Mesothelial cell of epicardium (in vitro differentiated cells): Measurements from ENCODE around the gene TGFB2. TPM values are rescaled to one million over a fixed set of nuclear protein-coding genes. Genes with fewer than 3 reads are reported as not detected.

Experiments
- DNase-seq, 2 experiments: peaks; one replicate each; pipeline ENCODE4 v3.0.0; 2021; ENCODE audit warnings: low spot score in 2 of 2; ENCODE audit not compliant: unreplicated experiment in 2 of 2
- H3K27ac Mint-ChIP-seq: 2 replicates; pipeline ENCODE4 v1.8.0; 2021; ENCODE audit warnings: mixed read lengths
- H3K27me3 Mint-ChIP-seq: 2 replicates; pipeline ENCODE4 v1.8.0; 2021; ENCODE audit warnings: low read depth, mixed read lengths
- H3K36me3 Mint-ChIP-seq: 2 replicates; pipeline ENCODE4 v1.8.0; 2021; ENCODE audit warnings: mixed read lengths
- H3K4me1 Mint-ChIP-seq: 2 replicates; pipeline ENCODE4 v1.8.0; 2021; ENCODE audit warnings: mixed read lengths
- H3K4me3 Mint-ChIP-seq: 2 replicates; pipeline ENCODE4 v1.8.0; 2021; ENCODE audit warnings: mild to moderate bottlenecking, moderate library complexity, mixed read lengths
- H3K9me3 Mint-ChIP-seq: 2 replicates; pipeline ENCODE4 v1.8.0; 2021; ENCODE audit warnings: mixed read lengths
- total RNA-seq: library from RNA; stranded (reverse); gene quantifications from 3 replicates; pipeline ENCODE4 v1.2.1, GENCODE V29; 2021
- TF ChIP-seq, protein P1 (sequence below): fragments of 200-600 bp; sonication (generic); IDR thresholded peaks from one replicate; pipeline ENCODE4 v1.5.0; 2021; ENCODE audit warnings: antibody characterized with exemption; ENCODE audit not compliant: unreplicated experiment

TGFB2 gene
- total RNA-seq, 1 donor from 2014 or later, result 50.6 TPM

DNA sequence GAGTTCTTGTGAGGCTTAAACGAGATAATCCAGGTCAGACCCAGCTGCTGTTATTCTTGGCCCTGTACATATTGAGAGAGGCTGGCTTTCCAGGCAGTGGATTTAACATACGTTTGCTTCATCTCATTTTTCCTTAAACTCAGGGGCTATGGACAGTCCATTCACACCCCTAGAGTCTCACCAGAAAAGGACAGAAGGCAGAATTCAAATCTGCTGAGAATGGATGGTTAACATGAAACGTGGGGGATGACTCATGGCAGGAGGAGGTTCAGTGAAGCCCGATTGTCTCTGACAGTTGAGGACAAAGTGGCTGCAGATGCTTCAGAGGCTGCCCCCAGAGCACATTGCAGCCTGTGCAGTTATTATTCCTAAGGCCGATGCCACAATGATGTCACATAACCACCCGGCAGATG is 39.5 kb downstream of the TGFB2 start:
- peaks cover 57% of the 10 kb centered on the region for H3K4me1 Mint-ChIP-seq
- H3K36me3 Mint-ChIP-seq, result no peaks in the 10 kb centered on the region
- no peaks in the 10 kb centered on the region for H3K9me3 Mint-ChIP-seq
- H3K27ac Mint-ChIP-seq, result no peak overlapping the region
- DNase-seq, result no peak
- TF ChIP-seq, protein P1, sequence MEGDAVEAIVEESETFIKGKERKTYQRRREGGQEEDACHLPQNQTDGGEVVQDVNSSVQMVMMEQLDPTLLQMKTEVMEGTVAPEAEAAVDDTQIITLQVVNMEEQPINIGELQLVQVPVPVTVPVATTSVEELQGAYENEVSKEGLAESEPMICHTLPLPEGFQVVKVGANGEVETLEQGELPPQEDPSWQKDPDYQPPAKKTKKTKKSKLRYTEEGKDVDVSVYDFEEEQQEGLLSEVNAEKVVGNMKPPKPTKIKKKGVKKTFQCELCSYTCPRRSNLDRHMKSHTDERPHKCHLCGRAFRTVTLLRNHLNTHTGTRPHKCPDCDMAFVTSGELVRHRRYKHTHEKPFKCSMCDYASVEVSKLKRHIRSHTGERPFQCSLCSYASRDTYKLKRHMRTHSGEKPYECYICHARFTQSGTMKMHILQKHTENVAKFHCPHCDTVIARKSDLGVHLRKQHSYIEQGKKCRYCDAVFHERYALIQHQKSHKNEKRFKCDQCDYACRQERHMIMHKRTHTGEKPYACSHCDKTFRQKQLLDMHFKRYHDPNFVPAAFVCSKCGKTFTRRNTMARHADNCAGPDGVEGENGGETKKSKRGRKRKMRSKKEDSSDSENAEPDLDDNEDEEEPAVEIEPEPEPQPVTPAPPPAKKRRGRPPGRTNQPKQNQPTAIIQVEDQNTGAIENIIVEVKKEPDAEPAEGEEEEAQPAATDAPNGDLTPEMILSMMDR, result no peak
- H3K27me3 Mint-ChIP-seq, result no peaks in the 10 kb centered on the region
- H3K4me3 Mint-ChIP-seq, result no peak overlapping the region

DNA sequence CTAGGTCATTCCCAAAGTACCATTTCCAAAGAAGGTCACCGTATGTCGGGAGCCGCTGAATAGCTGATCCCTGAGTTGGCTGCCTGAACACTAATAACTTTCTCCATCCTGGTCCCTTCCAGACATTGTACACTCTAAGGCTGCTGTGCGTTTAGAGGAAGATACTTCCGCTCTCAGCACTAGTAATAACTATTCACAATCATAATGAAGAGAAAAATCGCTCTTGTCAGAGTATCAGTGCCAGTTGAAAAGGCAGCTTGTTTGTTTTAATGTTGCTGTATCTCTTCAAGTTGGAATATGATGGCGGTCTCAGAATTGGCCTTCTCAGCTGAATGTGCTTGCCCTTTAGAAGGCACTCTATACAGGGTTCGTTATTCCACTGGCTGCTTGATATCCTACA is 43.5 kb downstream of the TGFB2 start:
- TF ChIP-seq, protein P1, result no peak
- H3K9me3 Mint-ChIP-seq, result peaks cover 3% of the 10 kb centered on the region
- H3K4me3 Mint-ChIP-seq, result no peak overlapping the region
- no peaks in the 10 kb centered on the region for H3K27me3 Mint-ChIP-seq
- no peak for DNase-seq
- H3K4me1 Mint-ChIP-seq, result peaks cover 58% of the 10 kb centered on the region
- H3K27ac Mint-ChIP-seq, result no peak overlapping the region
- H3K36me3 Mint-ChIP-seq, result peaks cover 3% of the 10 kb centered on the region

DNA sequence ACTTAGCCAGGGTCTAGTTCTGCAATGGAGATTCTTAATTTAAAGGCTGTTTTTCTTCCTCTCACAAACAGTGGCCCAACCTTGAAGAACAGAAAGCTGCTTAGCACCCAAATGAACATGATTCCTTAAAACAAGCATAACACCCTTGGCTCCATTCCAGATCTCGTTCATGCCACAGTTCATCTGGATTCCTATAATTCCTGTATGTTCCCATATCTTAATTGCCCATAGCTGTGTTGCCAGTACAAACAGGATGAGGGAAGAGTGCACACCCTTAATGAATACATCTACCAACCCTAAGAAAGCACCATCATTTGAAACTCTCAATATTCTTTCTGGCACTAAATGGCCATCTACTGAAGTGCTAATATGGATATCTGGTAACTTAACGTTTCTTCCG is 45.5 kb downstream of the TGFB2 start:
- peaks cover 3% of the 10 kb centered on the region for H3K9me3 Mint-ChIP-seq
- DNase-seq, result no peak
- peaks cover 44% of the 10 kb centered on the region for H3K4me1 Mint-ChIP-seq
- peaks cover 3% of the 10 kb centered on the region for H3K36me3 Mint-ChIP-seq
- TF ChIP-seq, protein P1, result no peak
- H3K27ac Mint-ChIP-seq, result peak overlapping the region; percentile 60
- no peak overlapping the region for H3K4me3 Mint-ChIP-seq
- no peaks in the 10 kb centered on the region for H3K27me3 Mint-ChIP-seq

DNA sequence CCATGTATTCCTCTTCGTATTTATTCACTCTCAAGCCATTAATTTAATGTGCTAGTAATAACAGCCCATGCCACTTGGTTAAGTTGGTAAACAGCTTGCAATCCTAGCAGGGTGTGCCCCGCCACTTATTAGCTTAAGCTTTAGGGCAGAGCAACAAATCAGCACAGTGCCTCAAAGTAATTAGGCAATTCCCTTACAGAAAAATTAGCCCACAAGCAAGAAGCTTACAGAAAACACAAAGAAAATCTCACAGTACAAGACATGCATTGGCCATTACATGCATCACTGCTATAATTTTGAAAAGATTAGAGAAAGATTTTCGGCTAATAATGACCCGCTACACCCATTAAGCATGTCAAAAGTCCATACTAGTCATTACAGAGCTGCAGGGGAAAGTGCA is 47.6 kb downstream of the TGFB2 start:
- Mint-ChIP-seq H3K4me3 (no peak overlapping the region), H3K9me3 (peaks cover 3% of the 10 kb centered on the region), H3K36me3 (peaks cover 5% of the 10 kb centered on the region), H3K4me1 (peaks cover 44% of the 10 kb centered on the region), H3K27me3 (no peaks in the 10 kb centered on the region), H3K27ac (no peak overlapping the region)
- DNase-seq, result no peak
- TF ChIP-seq, protein P1, result no peak

DNA sequence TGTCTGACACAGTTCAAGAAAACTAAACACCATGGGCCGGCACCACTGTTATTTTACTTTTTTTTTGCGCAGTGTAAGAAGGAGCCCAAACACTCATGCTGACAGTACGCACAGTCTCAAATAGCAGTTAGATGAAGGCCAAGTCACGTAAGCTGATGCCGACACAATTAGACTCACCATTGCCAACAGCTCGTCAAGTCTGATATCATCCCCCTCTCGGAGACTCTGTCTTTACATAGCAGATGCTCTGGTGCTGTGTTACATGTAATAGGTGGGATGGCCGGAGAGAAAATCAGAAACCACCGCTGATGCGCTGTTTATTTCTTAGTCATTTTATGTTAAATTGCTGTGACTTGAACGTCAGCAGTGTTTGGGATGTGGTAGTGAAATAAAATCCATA is 49.3 kb downstream of the TGFB2 start:
- H3K27ac Mint-ChIP-seq, result no peak overlapping the region
- H3K9me3 Mint-ChIP-seq, result peaks cover 3% of the 10 kb centered on the region
- peaks cover 5% of the 10 kb centered on the region for H3K36me3 Mint-ChIP-seq
- no peak for DNase-seq
- no peaks in the 10 kb centered on the region for H3K27me3 Mint-ChIP-seq
- TF ChIP-seq, protein P1, result no peak
- peaks cover 40% of the 10 kb centered on the region for H3K4me1 Mint-ChIP-seq
- no peak overlapping the region for H3K4me3 Mint-ChIP-seq

DNA sequence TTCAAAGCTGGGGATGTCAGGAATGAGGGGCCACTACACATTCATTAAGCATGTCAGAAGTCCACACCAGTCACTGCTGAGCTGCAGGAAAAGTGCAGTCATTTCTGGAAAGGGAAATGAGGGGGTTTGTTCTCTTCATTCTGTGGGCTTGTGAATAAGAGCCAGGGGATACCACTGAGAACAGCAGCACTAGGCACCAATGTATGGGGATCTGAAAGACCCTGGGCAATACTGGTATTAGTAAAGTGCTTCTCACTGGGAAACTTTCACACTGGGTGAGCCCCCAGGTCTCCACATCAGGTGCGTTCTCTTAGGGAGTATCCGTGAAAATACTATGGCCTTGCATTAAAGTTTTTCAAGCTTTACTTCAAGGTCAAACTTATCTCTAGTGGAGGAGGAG is 49.9 kb downstream of the TGFB2 start:
- no peak for DNase-seq
- Mint-ChIP-seq H3K27ac (no peak overlapping the region), H3K27me3 (no peaks in the 10 kb centered on the region), H3K4me3 (no peak overlapping the region), H3K36me3 (peaks cover 5% of the 10 kb centered on the region), H3K4me1 (peaks cover 35% of the 10 kb centered on the region), H3K9me3 (peaks cover 3% of the 10 kb centered on the region)
- TF ChIP-seq, protein P1, result no peak
